ENCODE measurements around the gene SF3A1. TPM values are rescaled to one million over a fixed set of nuclear protein-coding genes. Genes with fewer than 3 reads are reported as not detected.
A peak's percentile ranks its signal among the peaks of the same experiment; 100 is the strongest.

SF3A1 gene
- total and polyA plus RNA-seq, 7 experiments from 2014 or later = 83.2 to 341 (median 282) TPM

DNA sequence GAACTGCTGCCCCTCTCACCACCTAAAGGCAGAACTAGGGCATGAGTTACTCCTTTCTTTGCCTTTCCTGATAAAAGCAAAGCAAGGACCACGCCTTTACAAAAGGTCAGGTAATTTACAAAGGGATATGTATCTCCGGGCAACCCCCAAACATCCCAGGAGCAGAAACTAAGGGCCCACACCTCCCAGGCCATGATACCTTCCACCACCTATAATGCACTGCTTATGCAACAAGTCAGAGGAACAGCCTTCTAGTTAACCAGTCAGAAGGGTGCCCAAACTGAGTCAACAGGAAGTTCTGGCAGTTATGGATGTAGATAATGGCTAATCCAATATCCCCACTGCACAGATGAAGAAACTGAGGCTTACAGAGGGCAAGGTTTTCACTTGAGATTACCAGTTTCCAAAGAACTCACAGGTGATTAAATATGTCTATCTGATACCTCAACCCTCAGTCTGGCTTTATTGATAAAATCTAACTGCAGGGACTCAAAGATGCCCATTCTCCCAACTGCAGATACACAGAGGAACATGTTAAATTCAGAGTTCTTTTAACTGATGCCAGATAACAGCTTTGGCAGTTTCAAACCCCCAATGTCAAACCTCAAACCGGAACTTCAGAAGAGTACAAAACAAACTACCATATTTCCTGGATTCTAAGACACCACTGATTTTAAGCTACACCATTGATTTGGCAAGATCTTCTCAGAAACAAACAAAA lies 50.6 kb downstream of the SF3A1 start:
- peaks cover 96 to 98% of the 10 kb centered on the region in 2 donors for H3K4me1 ChIP-seq (ENCODE audit: control insufficient read depth in 2 of 2, insufficient read depth in 2 of 2, low read length in 2 of 2)
- peak overlapping the region; percentile 51 for H3K4me3 ChIP-seq (ENCODE audit: low read length)
- peak overlapping the region; percentile 75 for H3K27ac ChIP-seq (ENCODE audit: low read depth, low read length)
- H3K4me3 Mint-ChIP-seq = peak overlapping the region; percentile 69 to 97 (median 84)
- no peaks in the 10 kb centered on the region for H3K27me3 Mint-ChIP-seq
- peaks cover 87 to 100% (median 97%) of the 10 kb centered on the region in 7 donors for H3K4me1 Mint-ChIP-seq
- H3K27ac Mint-ChIP-seq = peak overlapping the region; percentile 87 to 99 (median 97)
- H3K36me3 ChIP-seq (ENCODE audit: control insufficient read depth in 2 of 3, insufficient read depth in 3 of 3, low read length in 3 of 3) = peaks cover 0 to 14% (median 0%) of the 10 kb centered on the region in 3 experiments
- ATAC-seq (peak; percentile 70), DNase-seq (peak in 7 of 9 donors; percentile 73 to 91 (median 85))
- POLR2A ChIA-PET = interaction anchor here (0.6 to 48.9 kb wide), 10 partner anchors 5 to 1446 kb away, joined by 3 to 1265 read pairs (median 3); partner anchors contain the start of genes CASTOR1, CCDC157, PIK3IP1 and SF3A1
- no peaks in the 10 kb centered on the region for H3K27me3 ChIP-seq (ENCODE audit: control insufficient read depth in 2 of 2, insufficient read depth in 2 of 2, low read length in 2 of 2)
- intact Hi-C loops (cut with micrococcal nuclease) = loop anchor here (1.0 to 5.0 kb wide), 9 partner anchors 8 to 286 kb away; partner anchors contain the start of genes CASTOR1 (in 2 of the 2), SF3A1 (in 2 of the 2), OSM (in 1 of the 2) and PES1 (in 1 of the 2)
- H3K9me3 Mint-ChIP-seq = peaks cover 0 to 1% (median 0%) of the 10 kb centered on the region in 11 donors
- H3K9me3 ChIP-seq (ENCODE audit: control insufficient read depth in 2 of 3, low read length in 3 of 3) = no peaks in the 10 kb centered on the region
- CTCF ChIA-PET = interaction anchor here (1.0 to 12.2 kb wide), 5 partner anchors 16 to 51 kb away, joined by 3 to 74 read pairs (median 3); partner anchors contain the start of genes CASTOR1, CCDC157 and SF3A1
- H3K36me3 Mint-ChIP-seq = peaks cover 7 to 40% (median 22%) of the 10 kb centered on the region in 5 donors

DNA sequence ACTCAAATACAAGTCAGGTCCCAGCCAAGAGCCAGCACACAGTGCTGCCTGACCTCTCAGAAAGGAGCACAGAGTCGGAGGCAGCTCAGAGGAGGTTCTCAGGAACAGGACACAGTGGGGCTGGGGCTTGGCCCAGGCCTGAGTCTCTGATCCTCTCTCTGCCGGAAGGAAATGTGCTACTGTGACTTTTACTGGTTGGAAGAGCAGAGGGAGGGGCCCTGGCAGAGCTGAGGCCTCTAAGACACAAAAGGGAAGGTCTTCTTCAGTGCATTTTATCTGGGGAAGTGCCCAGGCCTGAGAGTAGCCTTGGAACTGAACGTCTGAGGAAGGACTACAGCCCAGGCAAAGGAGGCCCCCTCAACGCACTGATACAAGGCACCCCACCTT lies 51.2 kb downstream of the SF3A1 start:
- Histone ChIP-seq H3K4me1 (ENCODE audit: control insufficient read depth in 2 of 2, insufficient read depth in 2 of 2, low read length in 2 of 2) (peaks cover 96 to 98% of the 10 kb centered on the region in 2 donors), H3K36me3 (ENCODE audit: control insufficient read depth in 2 of 3, insufficient read depth in 3 of 3, low read length in 3 of 3) (peaks cover 0 to 18% (median 0%) of the 10 kb centered on the region in 3 experiments), H3K27me3 (ENCODE audit: control insufficient read depth in 2 of 2, insufficient read depth in 2 of 2, low read length in 2 of 2) (no peaks in the 10 kb centered on the region), H3K27ac (ENCODE audit: low read depth, low read length) (peak overlapping the region; percentile 75), H3K4me3 (ENCODE audit: low read length) (peak overlapping the region; percentile 51), H3K9me3 (ENCODE audit: control insufficient read depth in 2 of 3, low read length in 3 of 3) (no peaks in the 10 kb centered on the region)
- Mint-ChIP-seq H3K9me3 (peaks cover 0 to 1% (median 0%) of the 10 kb centered on the region in 11 donors), H3K27ac (peak overlapping the region; percentile 87 to 99 (median 97)), H3K4me1 (peaks cover 82 to 100% (median 93%) of the 10 kb centered on the region in 7 donors), H3K4me3 (peak overlapping the region; percentile 69 to 97 (median 84)), H3K36me3 (peaks cover 7 to 36% (median 27%) of the 10 kb centered on the region in 5 donors), H3K27me3 (no peaks in the 10 kb centered on the region)
- intact Hi-C loops (cut with micrococcal nuclease) = loop anchor here (1.0 to 5.0 kb wide), 5 partner anchors 9 to 287 kb away; partner anchors contain the start of genes CASTOR1 (in 1 of the 2), PES1 (in 1 of the 2) and SF3A1 (in 1 of the 2)
- DNase-seq (peak in 8 of 9 donors; percentile 56 to 75 (median 68)), ATAC-seq (peak; percentile 67)
- ChIA-PET POLR2A (interaction anchor here (1.0 to 48.9 kb wide), 8 partner anchors 4 to 1447 kb away, joined by 3 to 1265 read pairs (median 4); partner anchors contain the start of genes CASTOR1, CCDC157, PIK3IP1 and SF3A1), CTCF (interaction anchor here (0.6 to 1.3 kb wide), 3 partner anchors 16 to 51 kb away, joined by 3 to 5 read pairs (median 3); partner anchors contain the start of genes CASTOR1, CCDC157 and SF3A1)

DNA sequence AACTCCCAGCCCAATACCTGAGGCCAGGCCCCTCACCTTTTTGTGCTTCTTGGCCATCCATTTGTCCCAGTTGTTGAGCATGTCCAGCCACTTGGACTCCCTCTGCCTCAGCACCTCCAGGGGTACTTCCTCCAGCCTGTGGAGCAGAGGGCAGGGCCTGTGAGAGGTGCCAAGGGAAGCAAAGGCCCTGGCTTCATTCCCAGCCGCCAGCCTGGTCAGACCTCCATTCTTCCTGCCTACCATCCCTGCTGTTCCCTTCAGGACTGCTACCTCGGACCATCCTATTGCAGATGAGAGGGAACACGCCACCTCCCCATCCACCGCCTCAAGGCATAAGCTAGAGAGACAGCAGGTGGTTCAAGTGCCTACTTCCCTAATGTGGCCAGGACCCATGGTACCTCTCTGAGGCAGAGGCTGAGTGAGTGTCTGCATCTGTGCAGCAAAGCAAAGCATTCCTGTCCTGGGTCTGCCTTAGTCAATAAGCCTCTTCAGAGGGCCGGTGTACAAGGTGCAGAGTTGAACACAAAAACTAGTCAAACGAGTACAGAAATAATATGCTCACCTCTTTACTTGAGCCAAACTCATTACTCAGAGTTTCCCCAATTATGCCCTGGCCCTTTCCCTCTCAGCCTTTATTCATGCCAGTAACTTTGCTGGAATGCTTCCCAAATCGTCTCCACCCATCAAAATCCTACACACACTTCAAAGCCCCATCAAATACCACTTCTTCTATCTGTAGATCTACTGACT lies 52.0 kb downstream of the SF3A1 start:
- no peak for DNase-seq
- Histone ChIP-seq H3K27me3 (ENCODE audit: control insufficient read depth in 2 of 2, insufficient read depth in 2 of 2, low read length in 2 of 2) (no peaks in the 10 kb centered on the region), H3K36me3 (ENCODE audit: control insufficient read depth in 2 of 3, insufficient read depth in 3 of 3, low read length in 3 of 3) (peaks cover 0 to 25% (median 0%) of the 10 kb centered on the region in 3 experiments), H3K4me1 (ENCODE audit: control insufficient read depth in 2 of 2, insufficient read depth in 2 of 2, low read length in 2 of 2) (peaks cover 87 to 96% of the 10 kb centered on the region in 2 donors), H3K27ac (ENCODE audit: low read depth, low read length) (peak overlapping the region; percentile 75), H3K9me3 (ENCODE audit: control insufficient read depth in 2 of 3, low read length in 3 of 3) (no peaks in the 10 kb centered on the region), H3K4me3 (ENCODE audit: low read length) (peak overlapping the region; percentile 51)
- Mint-ChIP-seq H3K36me3 (peaks cover 7 to 35% (median 26%) of the 10 kb centered on the region in 5 donors), H3K27me3 (no peaks in the 10 kb centered on the region), H3K9me3 (peaks cover 0 to 1% (median 0%) of the 10 kb centered on the region in 11 donors), H3K27ac (peak overlapping the region; percentile 87 to 99 (median 97)), H3K4me1 (peaks cover 74 to 99% (median 86%) of the 10 kb centered on the region in 7 donors), H3K4me3 (peak overlapping the region; percentile 69 to 97 (median 84))
- intact Hi-C loops (cut with micrococcal nuclease) = loop anchor here (1.0 to 5.0 kb wide), 5 partner anchors 8 to 288 kb away; partner anchors contain the start of genes CASTOR1 (in 1 of the 2), PES1 (in 1 of the 2) and SF3A1 (in 1 of the 2)
- no peak for ATAC-seq
- ChIA-PET CTCF (interaction anchor here (0.6 to 7.4 kb wide), 8 partner anchors 9 to 86 kb away, joined by 3 to 48 read pairs (median 4); partner anchors contain the start of genes CASTOR1 and RNF215), POLR2A (interaction anchor here (0.9 to 48.9 kb wide), 7 partner anchors 3 to 1447 kb away, joined by 3 to 1265 read pairs (median 4); partner anchors contain the start of genes CASTOR1, CCDC157, SF3A1 and TBC1D10A)

DNA sequence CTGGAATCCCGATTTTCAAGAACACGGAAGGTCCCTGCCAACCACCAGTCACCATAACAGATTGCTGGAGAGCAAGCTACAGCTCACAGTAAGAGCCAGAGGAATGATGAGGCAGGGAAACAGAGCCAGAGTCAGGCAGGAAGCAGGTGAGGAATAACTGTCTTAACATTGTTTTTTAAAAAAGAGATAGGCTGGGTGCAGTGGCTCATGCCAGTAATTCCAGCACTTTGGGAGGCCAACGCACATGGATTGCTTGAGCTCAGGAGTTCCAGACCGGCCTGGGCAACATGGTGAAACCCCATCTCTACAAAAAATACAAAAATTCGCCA lies 53.9 kb downstream of the SF3A1 start:
- Mint-ChIP-seq H3K36me3 (peaks cover 7 to 41% (median 31%) of the 10 kb centered on the region in 5 donors), H3K4me3 (peak overlapping the region; percentile 53 to 97 (median 74)), H3K27ac (peak overlapping the region; percentile 87 to 99 (median 97)), H3K9me3 (no peaks in the 10 kb centered on the region), H3K27me3 (no peaks in the 10 kb centered on the region), H3K4me1 (peaks cover 74 to 98% (median 89%) of the 10 kb centered on the region in 7 donors)
- POLR2A ChIA-PET = interaction anchor here (0.7 to 48.9 kb wide), 6 partner anchors 2 to 195 kb away, joined by 3 to 1265 read pairs (median 34); partner anchors contain the start of genes CASTOR1, CCDC157, SF3A1 and TBC1D10A
- peak overlapping the region; percentile 75 for H3K27ac ChIP-seq (ENCODE audit: low read depth, low read length)
- H3K9me3 ChIP-seq (ENCODE audit: control insufficient read depth in 2 of 3, low read length in 3 of 3) = no peaks in the 10 kb centered on the region
- intact Hi-C loops (cut with micrococcal nuclease) = no loop called here
- H3K4me3 ChIP-seq (ENCODE audit: low read length) = peak overlapping the region; percentile 23
- peaks cover 0 to 38% (median 7%) of the 10 kb centered on the region in 3 experiments for H3K36me3 ChIP-seq (ENCODE audit: control insufficient read depth in 2 of 3, insufficient read depth in 3 of 3, low read length in 3 of 3)
- H3K4me1 ChIP-seq (ENCODE audit: control insufficient read depth in 2 of 2, insufficient read depth in 2 of 2, low read length in 2 of 2) = peaks cover 68 to 96% of the 10 kb centered on the region in 2 donors
- CTCF ChIA-PET = interaction anchor here (0.9 to 7.4 kb wide), 2 partner anchors 13 to 41 kb away, joined by 3 to 48 read pairs; partner anchors contain the start of gene CASTOR1
- ATAC-seq (no peak), DNase-seq (no peak)
- no peaks in the 10 kb centered on the region for H3K27me3 ChIP-seq (ENCODE audit: control insufficient read depth in 2 of 2, insufficient read depth in 2 of 2, low read length in 2 of 2)

DNA sequence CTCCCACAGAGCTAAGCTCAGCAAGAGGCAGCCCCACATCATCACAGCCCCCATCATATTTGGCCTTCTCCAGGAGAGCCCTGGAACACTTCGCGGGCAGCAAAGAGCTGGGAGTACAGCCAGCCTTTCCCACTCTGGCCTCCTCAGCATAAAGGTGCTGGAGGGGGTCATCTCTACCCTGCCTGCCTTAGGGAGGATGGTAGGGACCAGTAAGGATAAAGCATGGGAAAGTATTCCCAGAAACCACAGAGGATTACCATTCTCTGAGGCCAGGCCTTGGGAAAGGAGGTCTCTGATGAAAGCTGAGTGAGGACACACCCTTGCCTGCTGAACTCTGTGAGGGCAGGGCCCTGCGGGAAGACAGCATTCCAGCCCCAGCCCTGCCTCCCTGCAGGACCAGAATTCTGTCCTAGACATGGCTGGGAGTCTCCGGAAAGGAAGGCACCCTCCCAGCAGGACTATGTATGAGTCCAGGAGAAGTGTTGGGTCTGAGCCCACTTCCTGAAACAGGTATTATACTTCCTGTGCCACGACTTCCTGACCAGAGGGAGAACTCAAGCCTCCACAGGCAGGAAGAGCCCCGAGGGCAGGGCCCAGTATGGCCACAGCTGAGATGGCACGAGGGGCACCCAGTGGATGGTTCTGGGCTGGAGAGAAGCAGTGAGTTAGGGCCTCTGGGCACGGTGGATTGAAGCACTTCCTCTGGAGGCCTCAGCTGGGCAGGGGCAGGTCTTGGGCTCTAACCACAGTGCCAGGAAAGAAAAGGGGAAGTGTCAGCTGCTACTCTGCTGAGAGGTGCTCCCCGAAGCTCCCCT lies 54.5 kb downstream of the SF3A1 start:
- intact Hi-C loops (cut with micrococcal nuclease) = no loop called here
- no peaks in the 10 kb centered on the region for H3K27me3 ChIP-seq (ENCODE audit: control insufficient read depth in 2 of 2, insufficient read depth in 2 of 2, low read length in 2 of 2)
- peak overlapping the region; percentile 23 for H3K4me3 ChIP-seq (ENCODE audit: low read length)
- peaks cover 0 to 38% (median 7%) of the 10 kb centered on the region in 3 experiments for H3K36me3 ChIP-seq (ENCODE audit: control insufficient read depth in 2 of 3, insufficient read depth in 3 of 3, low read length in 3 of 3)
- no peaks in the 10 kb centered on the region for H3K9me3 Mint-ChIP-seq
- no peak for DNase-seq
- peaks cover 7 to 44% (median 32%) of the 10 kb centered on the region in 5 donors for H3K36me3 Mint-ChIP-seq
- POLR2A ChIA-PET = interaction anchor here (0.6 to 48.9 kb wide), 8 partner anchors 1 to 194 kb away, joined by 3 to 1265 read pairs (median 4); partner anchors contain the start of genes CASTOR1, CCDC157, SF3A1 and TBC1D10A
- no peaks in the 10 kb centered on the region for H3K9me3 ChIP-seq (ENCODE audit: control insufficient read depth in 2 of 3, low read length in 3 of 3)
- peak overlapping the region; percentile 53 to 97 (median 76) for H3K4me3 Mint-ChIP-seq
- CTCF ChIA-PET = interaction anchor here (1.2 to 7.4 kb wide), 3 partner anchors 13 to 47 kb away, joined by 3 to 48 read pairs (median 4); partner anchors contain the start of genes CASTOR1 and TBC1D10A
- peak; percentile 36 for ATAC-seq
- no peaks in the 10 kb centered on the region for H3K27me3 Mint-ChIP-seq
- peaks cover 62 to 96% of the 10 kb centered on the region in 2 donors for H3K4me1 ChIP-seq (ENCODE audit: control insufficient read depth in 2 of 2, insufficient read depth in 2 of 2, low read length in 2 of 2)
- peak overlapping the region; percentile 75 for H3K27ac ChIP-seq (ENCODE audit: low read depth, low read length)
- peaks cover 74 to 98% (median 90%) of the 10 kb centered on the region in 7 donors for H3K4me1 Mint-ChIP-seq
- peak overlapping the region; percentile 87 to 99 (median 97) for H3K27ac Mint-ChIP-seq
